DMS114 treated with DMSO at 0.1 percent for 48 hours (cell line): ENCODE measurements around the gene NFE2.
A peak's percentile ranks its signal among the peaks of the same experiment; 100 is the strongest.
"Not testable (repeated sequence)": the region's sequence is repeated elsewhere in the genome, so short reads cannot be mapped to it uniquely, and the experiment has no call there.

Source experiments
- DNase-seq: peaks from one replicate; lab custom pipeline; 2025; ENCODE audit not compliant: unreplicated experiment; lab: John Stamatoyannopoulos, UW

NFE2 gene

GRCh38 chr12:54300732-54301427, at the start of gene NFE2:
Gene NFE2 (minus strand): TSS chr12:54301015. CDS start chr12:54295248, 5,767 bp downstream.
- DNase-seq, result no peak

- no peak for DNase-seq
Measured at GRCh38 chr12:54349679-54350078, 48.9 kb upstream of the NFE2 start.

GRCh38 chr12:54349036-54349435, 48.2 kb upstream of the NFE2 start:
- DNase-seq, result no peak

- no peak for DNase-seq
Measured at GRCh38 chr12:54341378-54342300, 40.8 kb upstream of the NFE2 start.

- DNase-seq, result no peak
Measured at GRCh38 chr12:54340846-54341245, 40.0 kb upstream of the NFE2 start.

- DNase-seq, result no peak
Measured at GRCh38 chr12:54338698-54339296, 38.0 kb upstream of the NFE2 start.

GRCh38 chr12:54337854-54338650, 37.2 kb upstream of the NFE2 start:
- DNase-seq, result no peak

- DNase-seq, result no peak
Measured at GRCh38 chr12:54337280-54337842, 36.5 kb upstream of the NFE2 start.

GRCh38 chr12:54333420-54334034, 32.7 kb upstream of the NFE2 start:
- DNase-seq, result no peak

GRCh38 chr12:54331461-54331860, 30.6 kb upstream of the NFE2 start:
- no peak for DNase-seq

- no peak for DNase-seq
Measured at GRCh38 chr12:54330442-54330841, 29.6 kb upstream of the NFE2 start.

- no peak for DNase-seq
Measured at GRCh38 chr12:54329759-54330158, 28.9 kb upstream of the NFE2 start.

- no peak for DNase-seq
Measured at GRCh38 chr12:54328595-54329337, 28.0 kb upstream of the NFE2 start.

GRCh38 chr12:54325442-54326109, 24.8 kb upstream of the NFE2 start:
- not testable (repeated sequence) for DNase-seq

GRCh38 chr12:54324617-54325441, 24.0 kb upstream of the NFE2 start, which contains the start of gene COPZ1:
Gene COPZ1 (plus strand): TSS chr12:54325131. CDS start chr12:54325164, 33 bp downstream.
- peak; percentile 100 for DNase-seq

- no peak for DNase-seq
Measured at GRCh38 chr12:54321363-54321762, 20.5 kb upstream of the NFE2 start.

- not testable (repeated sequence) for DNase-seq
Measured at GRCh38 chr12:54312309-54312708, 11.5 kb upstream of the NFE2 start.

- DNase-seq, result no peak
Measured at GRCh38 chr12:54311051-54311450, 10.2 kb upstream of the NFE2 start.
